CD4-positive, alpha-beta memory T cell (primary cell): ENCODE results near the gene LTBP3. TPM values are rescaled to one million over a fixed set of nuclear protein-coding genes. Genes with fewer than 3 reads are reported as not detected.
A peak's percentile ranks its signal among the peaks of the same experiment; 100 is the strongest.

ENCODE experiments used
- CTCF ChIA-PET: fragments of 350-600 bp; sonication (Branson Sonifier 250); formaldehyde crosslinking; loops from one replicate; lab custom pipeline; 2021; ENCODE audit warnings: inconsistent platforms; ENCODE audit not compliant: partially characterized antibody; lab: Charles Lee
- POLR2A ChIA-PET: fragments of 350-600 bp; sonication (Branson Sonifier 250); formaldehyde crosslinking; loops from one replicate; lab custom pipeline; 2021; ENCODE audit not compliant: partially characterized antibody; lab: Charles Lee
- DNase-seq, 5 donors: peaks; one replicate each; pipeline versions ENCODE4 v3.0.0 to v3.0.0-alpha.2; 2020 to 2022; ENCODE audit warnings: mixed read lengths in 1 of 5
- H3K27ac ChIP-seq: one replicate; pipeline ENCODE4 v1.7.0; 2013; ENCODE audit warnings: low read depth, low read length
- H3K27me3 ChIP-seq: 2 replicates; pipeline ENCODE4 v1.7.0; 2013; ENCODE audit warnings: mild to moderate bottlenecking, low read length, moderate library complexity; ENCODE audit not compliant: insufficient read depth
- H3K36me3 ChIP-seq: 2 replicates; pipeline ENCODE4 v1.7.0; 2013; ENCODE audit warnings: mild to moderate bottlenecking, low read length, moderate library complexity; ENCODE audit not compliant: insufficient read depth
- H3K4me1 ChIP-seq: 2 replicates; pipeline ENCODE4 v1.7.0; 2013; ENCODE audit warnings: mild to moderate bottlenecking, low read length, moderate library complexity; ENCODE audit not compliant: insufficient read depth
- H3K4me3 ChIP-seq, 2 donors: one replicate each; pipeline ENCODE4 v1.7.0; 2013; ENCODE audit warnings: low read length in 2 of 2, mild to moderate bottlenecking in 1 of 2
- H3K9me3 ChIP-seq, 2 donors: one replicate each; pipeline ENCODE4 v1.7.0; 2013; ENCODE audit warnings: low read length in 2 of 2, control low read depth in 1 of 2; ENCODE audit not compliant: control insufficient read depth in 1 of 2
- H3K27ac Mint-ChIP-seq, 7 donors: one replicate each; pipeline ENCODE4 v1.8.0; 2020 to 2021; ENCODE audit warnings: mixed read lengths in 7 of 7, mild to moderate bottlenecking in 6 of 7, inconsistent platforms in 3 of 7, moderate library complexity in 3 of 7
- H3K27me3 Mint-ChIP-seq, 2 donors: one replicate each; pipeline ENCODE4 v1.8.0; 2020 to 2021; ENCODE audit warnings: mixed read lengths in 2 of 2
- H3K36me3 Mint-ChIP-seq, 2 donors: one replicate each; pipeline ENCODE4 v1.8.0; 2020 to 2021; ENCODE audit warnings: mixed read lengths in 2 of 2, inconsistent platforms in 1 of 2, mild to moderate bottlenecking in 1 of 2
- H3K4me1 Mint-ChIP-seq, 4 donors: one replicate each; pipeline ENCODE4 v1.8.0; 2020 to 2021; ENCODE audit warnings: mixed read lengths in 4 of 4, mild to moderate bottlenecking in 1 of 4
- H3K4me3 Mint-ChIP-seq, 8 donors: one replicate each; pipeline ENCODE4 v1.8.0; 2020 to 2021; ENCODE audit warnings: mixed read lengths in 8 of 8, mild to moderate bottlenecking in 7 of 8, moderate library complexity in 6 of 8, inconsistent platforms in 3 of 8
- H3K9me3 Mint-ChIP-seq, 8 donors: one replicate each; pipeline ENCODE4 v1.8.0; 2020 to 2021; ENCODE audit warnings: mixed read lengths in 8 of 8, mild to moderate bottlenecking in 5 of 8, inconsistent platforms in 3 of 8, moderate library complexity in 1 of 8
- intact Hi-C: fragments of 100-400 bp; cut with micrococcal nuclease; formaldehyde crosslinking; loops from one replicate; pipeline ENCODE4 v1.15.1; 2023
- polyA plus RNA-seq, 2 donors: library from polyadenylated mRNA; unstranded; fragments of 300-500 nt; fragmentation: Illumina TruSeq; gene quantifications; one replicate each; pipeline ENCODE4 v1.2.3, GENCODE V29; 2021
- total RNA-seq, 2 experiments: library from RNA; stranded (reverse); gene quantifications; one replicate each; pipeline ENCODE4 v1.2.3, GENCODE V29; 2021

The LTBP3 gene
- total and polyA plus RNA-seq, 4 experiments from 2014 or later: 9.0 to 211 (median 112) TPM

- peak overlapping the region; percentile 96 to 99 for H3K4me3 ChIP-seq
Measured at GRCh38 chr11:65503368-65503948, 54.7 kb downstream of the LTBP3 start.

GRCh38 chr11:65502555-65503367, 55.4 kb downstream of the LTBP3 start:
- intact Hi-C loops: no loop called here
- ChIA-PET POLR2A (interaction anchor here (0.9 to 27.2 kb wide), 26 partner anchors 6 to 169 kb away, joined by 3 to 3839 read pairs (median 5); partner anchors contain the start of genes DPF2, EHBP1L1, FRMD8 and MAP3K11), CTCF (interaction anchor here (0.6 to 8.5 kb wide), 10 partner anchors 8 to 86 kb away, joined by 3 to 192 read pairs (median 4); partner anchors contain the start of genes NEAT1 and SCYL1)
- H3K27ac ChIP-seq: peak overlapping the region; percentile 97
- peaks cover 66% of the 10 kb centered on the region for H3K36me3 ChIP-seq
- Mint-ChIP-seq H3K9me3 (peaks cover 0 to 11% (median 0%) of the 10 kb centered on the region in 8 donors), H3K4me1 (peaks cover 29 to 61% (median 40%) of the 10 kb centered on the region in 4 donors), H3K4me3 (no peak overlapping the region), H3K27ac (peak overlapping the region in 3 of 7 donors; percentile 75 to 83 (median 77)), H3K27me3 (peaks cover 0 to 3% of the 10 kb centered on the region in 2 donors), H3K36me3 (peaks cover 33 to 38% of the 10 kb centered on the region in 2 donors)
- peaks cover 40% of the 10 kb centered on the region for H3K4me1 ChIP-seq
- no peaks in the 10 kb centered on the region for H3K9me3 ChIP-seq
- H3K27me3 ChIP-seq: no peaks in the 10 kb centered on the region
- DNase-seq: peak; percentile 27 to 62 (median 38)
- peak overlapping the region; percentile 96 to 99 for H3K4me3 ChIP-seq

More at GRCh38 chr11:65503368-65503948, 54.7 kb downstream of the LTBP3 start:
- ChIA-PET POLR2A (interaction anchor here (0.6 to 27.2 kb wide), 22 partner anchors 5 to 170 kb away, joined by 3 to 3839 read pairs (median 11); partner anchors contain the start of genes DPF2, EHBP1L1, FRMD8 and MALAT1), CTCF (interaction anchor here (0.6 to 11.4 kb wide), 7 partner anchors 7 to 87 kb away, joined by 3 to 186 read pairs (median 10); no protein-coding TSS in a partner anchor)
- intact Hi-C loops: no loop called here
- DNase-seq: peak in 1 of 5 donors; percentile 11
- Mint-ChIP-seq H3K4me3 (no peak overlapping the region), H3K27ac (peak overlapping the region in 6 of 7 donors; percentile 8 to 92 (median 86)), H3K36me3 (peaks cover 33 to 34% of the 10 kb centered on the region in 2 donors), H3K27me3 (peaks cover 0 to 2% of the 10 kb centered on the region in 2 donors), H3K4me1 (peaks cover 30 to 61% (median 43%) of the 10 kb centered on the region in 4 donors), H3K9me3 (peaks cover 0 to 12% (median 0%) of the 10 kb centered on the region in 8 donors)
- no peaks in the 10 kb centered on the region for H3K27me3 ChIP-seq
- H3K27ac ChIP-seq: peak overlapping the region; percentile 97
- H3K36me3 ChIP-seq: peaks cover 66% of the 10 kb centered on the region
- peaks cover 41% of the 10 kb centered on the region for H3K4me1 ChIP-seq
- H3K9me3 ChIP-seq: no peaks in the 10 kb centered on the region

DNA sequence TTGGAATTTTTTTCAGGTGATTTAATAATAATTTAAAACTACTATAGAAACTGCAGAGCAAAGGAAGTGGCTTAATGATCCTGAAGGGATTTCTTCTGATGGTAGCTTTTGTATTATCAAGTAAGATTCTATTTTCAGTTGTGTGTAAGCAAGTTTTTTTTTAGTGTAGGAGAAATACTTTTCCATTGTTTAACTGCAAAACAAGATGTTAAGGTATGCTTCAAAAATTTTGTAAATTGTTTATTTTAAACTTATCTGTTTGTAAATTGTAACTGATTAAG, 55.9 kb downstream of the LTBP3 start:
- Mint-ChIP-seq H3K36me3 (peaks cover 33 to 38% of the 10 kb centered on the region in 2 donors), H3K27ac (peak overlapping the region in 3 of 7 donors; percentile 75 to 83 (median 77)), H3K27me3 (peaks cover 0 to 3% of the 10 kb centered on the region in 2 donors), H3K9me3 (peaks cover 0 to 6% (median 0%) of the 10 kb centered on the region in 8 donors), H3K4me1 (peaks cover 25 to 61% (median 35%) of the 10 kb centered on the region in 4 donors), H3K4me3 (no peak overlapping the region)
- no peaks in the 10 kb centered on the region for H3K27me3 ChIP-seq
- peak overlapping the region; percentile 96 to 99 for H3K4me3 ChIP-seq
- peak in 1 of 5 donors; percentile 5 for DNase-seq
- peaks cover 66% of the 10 kb centered on the region for H3K36me3 ChIP-seq
- H3K4me1 ChIP-seq: peaks cover 35% of the 10 kb centered on the region
- CTCF ChIA-PET: interaction anchor here (0.9 to 8.5 kb wide), 9 partner anchors 8 to 86 kb away, joined by 3 to 192 read pairs (median 5); partner anchors contain the start of genes NEAT1 and SCYL1
- H3K27ac ChIP-seq: peak overlapping the region; percentile 97
- no peaks in the 10 kb centered on the region for H3K9me3 ChIP-seq
- intact Hi-C loops: no loop called here
- POLR2A ChIA-PET: interaction anchor here (0.9 to 27.2 kb wide), 25 partner anchors 6 to 169 kb away, joined by 3 to 3839 read pairs (median 5); partner anchors contain the start of genes DPF2, EHBP1L1, FRMD8 and MAP3K11

DNA sequence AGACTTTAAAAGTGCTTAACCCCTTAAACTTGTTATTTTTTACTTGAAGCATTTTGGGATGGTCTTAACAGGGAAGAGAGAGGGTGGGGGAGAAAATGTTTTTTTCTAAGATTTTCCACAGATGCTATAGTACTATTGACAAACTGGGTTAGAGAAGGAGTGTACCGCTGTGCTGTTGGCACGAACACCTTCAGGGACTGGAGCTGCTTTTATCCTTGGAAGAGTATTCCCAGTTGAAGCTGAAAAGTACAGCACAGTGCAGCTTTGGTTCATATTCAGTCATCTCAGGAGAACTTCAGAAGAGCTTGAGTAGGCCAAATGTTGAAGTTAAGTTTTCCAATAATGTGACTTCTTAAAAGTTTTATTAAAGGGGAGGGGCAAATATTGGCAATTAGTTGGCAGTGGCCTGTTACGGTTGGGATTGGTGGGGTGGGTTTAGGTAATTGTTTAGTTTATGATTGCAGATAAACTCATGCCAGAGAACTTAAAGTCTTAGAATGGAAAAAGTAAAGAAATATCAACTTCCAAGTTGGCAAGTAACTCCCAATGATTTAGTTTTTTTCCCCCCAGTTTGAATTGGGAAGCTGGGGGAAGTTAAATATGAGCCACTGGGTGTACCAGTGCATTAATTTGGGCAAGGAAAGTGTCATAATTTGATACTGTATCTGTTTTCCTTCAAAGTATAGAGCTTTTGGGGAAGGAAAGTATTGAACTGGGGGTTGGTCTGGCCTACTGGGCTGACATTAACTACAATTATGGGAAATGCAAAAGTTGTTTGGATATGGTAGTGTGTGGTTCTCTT, 56.5 kb downstream of the LTBP3 start:
- no peaks in the 10 kb centered on the region for H3K9me3 ChIP-seq
- H3K27ac ChIP-seq: peak overlapping the region; percentile 97
- peaks cover 25 to 61% (median 36%) of the 10 kb centered on the region in 4 donors for H3K4me1 Mint-ChIP-seq
- peak in 4 of 5 donors; percentile 15 to 23 (median 16) for DNase-seq
- CTCF ChIA-PET: interaction anchor here (1.1 to 8.5 kb wide), 8 partner anchors 9 to 87 kb away, joined by 3 to 192 read pairs (median 6); partner anchors contain the start of genes NEAT1 and SCYL1
- H3K4me3 ChIP-seq: peak overlapping the region; percentile 96 to 99
- H3K4me3 Mint-ChIP-seq: no peak overlapping the region
- POLR2A ChIA-PET: interaction anchor here (0.9 to 27.2 kb wide), 24 partner anchors 7 to 168 kb away, joined by 3 to 3839 read pairs (median 7); partner anchors contain the start of genes DPF2, EHBP1L1, FRMD8 and MAP3K11
- H3K36me3 ChIP-seq: peaks cover 64% of the 10 kb centered on the region
- H3K36me3 Mint-ChIP-seq: peaks cover 32 to 38% of the 10 kb centered on the region in 2 donors
- H3K27me3 ChIP-seq: no peaks in the 10 kb centered on the region
- intact Hi-C loops: no loop called here
- H3K4me1 ChIP-seq: peaks cover 35% of the 10 kb centered on the region
- peaks cover 0 to 3% of the 10 kb centered on the region in 2 donors for H3K27me3 Mint-ChIP-seq
- peak overlapping the region in 1 of 7 donors; percentile 75 for H3K27ac Mint-ChIP-seq
- peaks cover 0 to 5% (median 0%) of the 10 kb centered on the region in 8 donors for H3K9me3 Mint-ChIP-seq

DNA sequence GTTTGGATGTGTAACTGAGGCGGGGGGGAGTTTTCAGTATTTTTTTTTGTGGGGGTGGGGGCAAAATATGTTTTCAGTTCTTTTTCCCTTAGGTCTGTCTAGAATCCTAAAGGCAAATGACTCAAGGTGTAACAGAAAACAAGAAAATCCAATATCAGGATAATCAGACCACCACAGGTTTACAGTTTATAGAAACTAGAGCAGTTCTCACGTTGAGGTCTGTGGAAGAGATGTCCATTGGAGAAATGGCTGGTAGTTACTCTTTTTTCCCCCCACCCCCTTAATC, 57.0 kb downstream of the LTBP3 start:
- no peaks in the 10 kb centered on the region for H3K9me3 ChIP-seq
- Mint-ChIP-seq H3K27me3 (peaks cover 0 to 3% of the 10 kb centered on the region in 2 donors), H3K27ac (no peak overlapping the region), H3K4me3 (no peak overlapping the region), H3K36me3 (peaks cover 27 to 33% of the 10 kb centered on the region in 2 donors), H3K9me3 (peaks cover 0 to 5% (median 0%) of the 10 kb centered on the region in 8 donors), H3K4me1 (peaks cover 22 to 61% (median 35%) of the 10 kb centered on the region in 4 donors)
- peaks cover 35% of the 10 kb centered on the region for H3K4me1 ChIP-seq
- POLR2A ChIA-PET: interaction anchor here (1.1 to 27.2 kb wide), 14 partner anchors 7 to 358 kb away, joined by 3 to 3839 read pairs (median 36); partner anchors contain the start of genes CFL1, FRMD8, MAP3K11 and MUS81
- intact Hi-C loops: no loop called here
- CTCF ChIA-PET: interaction anchor here (7.4 to 8.5 kb wide), 2 partner anchors 23 to 81 kb away, joined by 86 to 192 read pairs; partner anchors contain the start of gene NEAT1
- H3K27ac ChIP-seq: peak overlapping the region; percentile 97
- H3K27me3 ChIP-seq: no peaks in the 10 kb centered on the region
- DNase-seq: peak in 3 of 5 donors; percentile 3 to 17 (median 12)
- H3K4me3 ChIP-seq: peak overlapping the region; percentile 96 to 99
- H3K36me3 ChIP-seq: peaks cover 58% of the 10 kb centered on the region
